Stimulated activated naive B cell treated with anti-CD40 and anti-IgM and Interleukin-4, amounts not matched to agents 10 μg/mL and 1 μg/mL and 100 μg/mL, for 72 hours (primary cell): ENCODE measurements around the gene APAF1.
"Not testable (repeated sequence)": the region's sequence is repeated elsewhere in the genome, so short reads cannot be mapped to it uniquely, and the experiment has no call there.

Experiments used
- ATAC-seq, 2 donors: fragments of 150-1000 bp; cut with Tn5 transposase; replicated peaks; 2 replicates each; pipeline ENCODE4 v1.10.0; 2021; ENCODE audit warnings: moderate library complexity in 1 of 2
- DNase-seq: peaks from one replicate; pipeline ENCODE4 v3.0.0; 2021
- H3K27ac Mint-ChIP-seq: one replicate; pipeline ENCODE4 v1.8.0; 2022; ENCODE audit warnings: mild to moderate bottlenecking, mixed read lengths
- H3K27me3 Mint-ChIP-seq, 2 donors: one replicate each; pipeline ENCODE4 v1.8.0; 2022; ENCODE audit warnings: mixed read lengths in 2 of 2
- H3K36me3 Mint-ChIP-seq, 2 donors: one replicate each; pipeline ENCODE4 v1.8.0; 2022; ENCODE audit warnings: mixed read lengths in 2 of 2, mild to moderate bottlenecking in 1 of 2
- H3K4me1 Mint-ChIP-seq, 2 donors: one replicate each; pipeline ENCODE4 v1.8.0; 2022; ENCODE audit warnings: mixed read lengths in 2 of 2, mild to moderate bottlenecking in 1 of 2
- H3K4me3 Mint-ChIP-seq, 2 donors: one replicate each; pipeline ENCODE4 v1.8.0; 2022; ENCODE audit warnings: mild to moderate bottlenecking in 2 of 2, mixed read lengths in 2 of 2, moderate library complexity in 1 of 2
- H3K9me3 Mint-ChIP-seq, 2 donors: one replicate each; pipeline ENCODE4 v1.8.0; 2022; ENCODE audit warnings: mixed read lengths in 2 of 2, mild to moderate bottlenecking in 1 of 2

Gene APAF1, protein sequence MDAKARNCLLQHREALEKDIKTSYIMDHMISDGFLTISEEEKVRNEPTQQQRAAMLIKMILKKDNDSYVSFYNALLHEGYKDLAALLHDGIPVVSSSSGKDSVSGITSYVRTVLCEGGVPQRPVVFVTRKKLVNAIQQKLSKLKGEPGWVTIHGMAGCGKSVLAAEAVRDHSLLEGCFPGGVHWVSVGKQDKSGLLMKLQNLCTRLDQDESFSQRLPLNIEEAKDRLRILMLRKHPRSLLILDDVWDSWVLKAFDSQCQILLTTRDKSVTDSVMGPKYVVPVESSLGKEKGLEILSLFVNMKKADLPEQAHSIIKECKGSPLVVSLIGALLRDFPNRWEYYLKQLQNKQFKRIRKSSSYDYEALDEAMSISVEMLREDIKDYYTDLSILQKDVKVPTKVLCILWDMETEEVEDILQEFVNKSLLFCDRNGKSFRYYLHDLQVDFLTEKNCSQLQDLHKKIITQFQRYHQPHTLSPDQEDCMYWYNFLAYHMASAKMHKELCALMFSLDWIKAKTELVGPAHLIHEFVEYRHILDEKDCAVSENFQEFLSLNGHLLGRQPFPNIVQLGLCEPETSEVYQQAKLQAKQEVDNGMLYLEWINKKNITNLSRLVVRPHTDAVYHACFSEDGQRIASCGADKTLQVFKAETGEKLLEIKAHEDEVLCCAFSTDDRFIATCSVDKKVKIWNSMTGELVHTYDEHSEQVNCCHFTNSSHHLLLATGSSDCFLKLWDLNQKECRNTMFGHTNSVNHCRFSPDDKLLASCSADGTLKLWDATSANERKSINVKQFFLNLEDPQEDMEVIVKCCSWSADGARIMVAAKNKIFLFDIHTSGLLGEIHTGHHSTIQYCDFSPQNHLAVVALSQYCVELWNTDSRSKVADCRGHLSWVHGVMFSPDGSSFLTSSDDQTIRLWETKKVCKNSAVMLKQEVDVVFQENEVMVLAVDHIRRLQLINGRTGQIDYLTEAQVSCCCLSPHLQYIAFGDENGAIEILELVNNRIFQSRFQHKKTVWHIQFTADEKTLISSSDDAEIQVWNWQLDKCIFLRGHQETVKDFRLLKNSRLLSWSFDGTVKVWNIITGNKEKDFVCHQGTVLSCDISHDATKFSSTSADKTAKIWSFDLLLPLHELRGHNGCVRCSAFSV (N-terminal part only)

GRCh38 chr12:98644712-98645571 lies at the start of gene APAF1, which contains the start of gene IKBIP:
Gene APAF1 (plus strand): TSS chr12:98645290. CDS start chr12:98648360, 3,070 bp downstream.
Gene IKBIP (minus strand): TSS chr12:98644788. CDS start chr12:98644701, 87 bp downstream.
- Mint-ChIP-seq H3K27me3 (no peaks in the 10 kb centered on the region), H3K9me3 (no peaks in the 10 kb centered on the region), H3K4me1 (peaks cover 6 to 12% of the 10 kb centered on the region in 2 donors), H3K36me3 (peaks cover 7 to 11% of the 10 kb centered on the region in 2 donors), H3K27ac (peak within 1 kb of the TSS; percentile 98), H3K4me3 (peak within 1 kb of the TSS; percentile 99 to 100)
- DNase-seq (peak; percentile 97), ATAC-seq (peak; percentile 86 to 92)

GRCh38 chr12:98597313-98597712 lies 47.8 kb upstream of the APAF1 start:
- peaks cover 18 to 29% of the 10 kb centered on the region in 2 donors for H3K36me3 Mint-ChIP-seq
- H3K4me3 Mint-ChIP-seq, DNase-seq, H3K9me3 Mint-ChIP-seq, ATAC-seq, H3K27me3 Mint-ChIP-seq: not testable (repeated sequence)
- H3K27ac Mint-ChIP-seq: peak overlapping the region; percentile 20
- H3K4me1 Mint-ChIP-seq: peaks cover 6 to 28% of the 10 kb centered on the region in 2 donors

DNA sequence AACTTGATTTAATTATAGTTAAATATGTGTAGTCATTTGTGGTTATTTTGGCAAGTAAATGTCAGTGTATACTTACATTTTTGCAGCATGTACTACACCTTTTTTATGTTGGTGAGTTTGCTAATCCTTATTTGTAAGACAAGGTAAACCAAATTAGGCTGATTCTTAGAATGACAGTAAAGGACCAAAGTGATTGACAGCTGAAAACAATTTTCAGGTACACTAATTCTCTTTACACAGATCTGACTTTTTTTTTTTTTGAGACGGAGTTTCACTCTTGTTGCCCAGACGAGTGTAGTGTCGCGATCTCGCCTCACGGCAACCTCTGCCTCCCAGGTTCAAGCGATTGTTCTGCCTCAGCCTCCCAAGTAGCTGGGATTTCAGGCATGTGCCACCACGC lies 43.2 kb upstream of the APAF1 start:
- peak overlapping the region; percentile 47 for H3K27ac Mint-ChIP-seq
- H3K36me3 Mint-ChIP-seq: peaks cover 17 to 21% of the 10 kb centered on the region in 2 donors
- H3K4me1 Mint-ChIP-seq: peaks cover 1 to 2% of the 10 kb centered on the region in 2 donors
- DNase-seq: no peak
- H3K9me3 Mint-ChIP-seq: no peaks in the 10 kb centered on the region
- H3K27me3 Mint-ChIP-seq: no peaks in the 10 kb centered on the region
- no peak for ATAC-seq
- H3K4me3 Mint-ChIP-seq: no peak overlapping the region

DNA sequence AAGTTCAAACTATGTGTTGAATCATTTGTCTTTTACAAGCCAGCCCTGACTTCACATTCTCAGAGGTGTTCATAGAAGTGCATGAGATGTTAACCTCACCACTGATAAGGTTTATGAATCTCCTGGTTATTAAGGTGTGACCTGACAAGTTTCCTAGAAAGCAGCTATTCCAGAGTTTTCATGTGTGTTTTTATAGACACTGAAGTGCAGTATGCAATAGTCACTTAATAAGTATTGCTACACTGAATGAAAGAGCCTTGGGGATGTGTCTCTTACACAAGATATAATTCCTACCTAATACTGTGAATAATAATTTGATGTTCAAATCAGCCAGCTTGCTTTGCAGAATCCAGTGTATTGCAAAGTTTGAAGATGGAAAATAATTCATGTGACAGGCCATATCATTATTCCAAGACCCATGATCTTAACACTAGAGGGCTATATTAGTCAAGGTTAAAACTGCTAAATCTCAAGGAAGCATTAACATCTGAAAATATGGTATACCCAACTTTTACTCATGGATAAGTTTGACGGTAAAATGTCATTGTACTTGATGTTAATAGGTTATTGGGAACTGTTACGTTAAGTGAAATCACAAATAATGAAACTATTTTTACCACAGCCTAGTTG lies 38.6 kb upstream of the APAF1 start:
- Mint-ChIP-seq H3K27ac (no peak overlapping the region), H3K36me3 (peaks cover 13 to 16% of the 10 kb centered on the region in 2 donors), H3K4me1 (peaks cover 6 to 8% of the 10 kb centered on the region in 2 donors), H3K27me3 (no peaks in the 10 kb centered on the region), H3K4me3 (no peak overlapping the region), H3K9me3 (no peaks in the 10 kb centered on the region)
- ATAC-seq (no peak), DNase-seq (no peak)

DNA sequence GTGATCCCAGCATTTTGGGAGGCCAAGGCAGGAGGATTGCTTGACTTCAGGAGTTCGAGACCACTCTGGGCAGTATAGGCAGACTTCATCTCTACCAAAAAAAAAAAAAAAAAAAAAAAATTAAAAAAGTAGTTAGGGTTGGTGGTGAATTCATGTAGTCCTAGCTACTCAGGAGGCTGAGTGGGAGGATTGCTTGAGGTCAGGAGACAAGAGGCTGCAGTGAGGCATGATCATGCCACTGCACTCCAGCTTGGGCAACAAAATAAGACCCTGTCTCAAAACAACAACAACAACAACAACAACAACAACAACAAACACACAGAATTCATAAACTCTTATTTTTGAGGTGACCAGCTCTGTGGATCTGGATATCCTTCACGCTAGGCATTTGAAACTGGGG lies 34.5 kb upstream of the APAF1 start:
- Mint-ChIP-seq H3K27ac (no peak overlapping the region), H3K36me3 (peaks cover 2 to 3% of the 10 kb centered on the region in 2 donors), H3K4me3 (no peak overlapping the region), H3K4me1 (peaks cover 17 to 24% of the 10 kb centered on the region in 2 donors), H3K9me3 (no peaks in the 10 kb centered on the region), H3K27me3 (no peaks in the 10 kb centered on the region)
- DNase-seq: no peak
- no peak for ATAC-seq

DNA sequence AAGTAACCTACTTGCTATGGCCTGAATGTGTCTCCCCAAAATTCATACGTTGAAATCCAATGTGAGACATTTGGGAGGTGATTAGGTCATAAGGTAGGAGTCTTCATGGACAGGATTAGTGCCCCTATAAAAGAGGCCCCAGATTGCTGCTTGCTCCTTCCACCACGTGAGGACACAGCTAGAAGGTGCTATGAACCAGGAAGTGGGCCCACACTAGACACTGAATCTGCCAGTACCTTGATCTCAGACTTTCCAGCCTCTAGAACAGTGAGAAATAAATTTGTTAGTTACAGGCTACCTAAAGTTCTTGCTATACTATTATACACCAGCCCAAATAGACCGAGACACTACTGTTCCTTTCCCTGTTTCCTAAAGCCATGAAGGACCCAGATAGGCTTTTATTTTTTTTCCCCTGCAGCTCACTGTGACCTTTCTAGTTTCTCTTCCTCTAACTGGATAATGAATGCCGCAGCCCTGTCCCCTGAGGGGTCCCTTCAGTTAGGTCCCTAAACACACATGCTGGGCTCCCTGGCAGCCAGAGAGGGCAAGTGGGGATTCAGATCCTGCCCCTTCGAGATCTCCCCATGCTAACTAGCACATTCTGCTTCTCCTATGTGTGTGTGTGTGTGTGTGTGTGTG lies 32.3 kb upstream of the APAF1 start:
- ATAC-seq (peak; percentile 96 to 98), DNase-seq (peak; percentile 49)
- Mint-ChIP-seq H3K4me1 (peaks cover 13 to 16% of the 10 kb centered on the region in 2 donors), H3K9me3 (no peaks in the 10 kb centered on the region), H3K36me3 (peaks cover 4 to 6% of the 10 kb centered on the region in 2 donors), H3K27ac (peak overlapping the region; percentile 94), H3K4me3 (peak overlapping the region in 1 of 2 donors; percentile 63), H3K27me3 (no peaks in the 10 kb centered on the region)

- ATAC-seq (no peak), DNase-seq (no peak)
- peaks cover 3 to 8% of the 10 kb centered on the region in 2 donors for H3K36me3 Mint-ChIP-seq
- no peaks in the 10 kb centered on the region for H3K27me3 Mint-ChIP-seq
- H3K4me1 Mint-ChIP-seq: peaks cover 5 to 9% of the 10 kb centered on the region in 2 donors
- H3K4me3 Mint-ChIP-seq: no peak overlapping the region
- H3K27ac Mint-ChIP-seq: no peak overlapping the region
- H3K9me3 Mint-ChIP-seq: no peaks in the 10 kb centered on the region
Measured at GRCh38 chr12:98618952-98619351, 26.1 kb upstream of the APAF1 start.

- no peak overlapping the region for H3K27ac Mint-ChIP-seq
- no peak overlapping the region for H3K4me3 Mint-ChIP-seq
- DNase-seq (no peak), ATAC-seq (peak in 1 of 2 donors; percentile 27)
- peaks cover 17 to 19% of the 10 kb centered on the region in 2 donors for H3K36me3 Mint-ChIP-seq
- H3K9me3 Mint-ChIP-seq: no peaks in the 10 kb centered on the region
- peaks cover 7 to 21% of the 10 kb centered on the region in 2 donors for H3K4me1 Mint-ChIP-seq
- H3K27me3 Mint-ChIP-seq: no peaks in the 10 kb centered on the region
Measured at GRCh38 chr12:98635657-98636323, 9.3 kb upstream of the APAF1 start.

- no peaks in the 10 kb centered on the region for H3K9me3 Mint-ChIP-seq
- H3K27me3 Mint-ChIP-seq: no peaks in the 10 kb centered on the region
- H3K36me3 Mint-ChIP-seq: peaks cover 16 to 19% of the 10 kb centered on the region in 2 donors
- no peak overlapping the region for H3K4me3 Mint-ChIP-seq
- no peak overlapping the region for H3K27ac Mint-ChIP-seq
- ATAC-seq (no peak), DNase-seq (no peak)
- H3K4me1 Mint-ChIP-seq: peaks cover 8 to 21% of the 10 kb centered on the region in 2 donors
Measured at GRCh38 chr12:98637068-98637467, 8.0 kb upstream of the APAF1 start.

GRCh38 chr12:98638009-98638408 lies 7.1 kb upstream of the APAF1 start:
- Mint-ChIP-seq H3K27ac (peak overlapping the region; percentile 62), H3K4me1 (peaks cover 10 to 21% of the 10 kb centered on the region in 2 donors), H3K36me3 (peaks cover 14 to 17% of the 10 kb centered on the region in 2 donors), H3K4me3 (no peak overlapping the region), H3K27me3 (no peaks in the 10 kb centered on the region), H3K9me3 (no peaks in the 10 kb centered on the region)
- ATAC-seq (no peak), DNase-seq (no peak)

GRCh38 chr12:98639491-98639890 lies 5.6 kb upstream of the APAF1 start:
- peaks cover 10 to 21% of the 10 kb centered on the region in 2 donors for H3K4me1 Mint-ChIP-seq
- H3K9me3 Mint-ChIP-seq: no peaks in the 10 kb centered on the region
- no peaks in the 10 kb centered on the region for H3K27me3 Mint-ChIP-seq
- ATAC-seq (no peak), DNase-seq (no peak)
- H3K4me3 Mint-ChIP-seq: no peak overlapping the region
- H3K36me3 Mint-ChIP-seq: peaks cover 12 to 16% of the 10 kb centered on the region in 2 donors
- H3K27ac Mint-ChIP-seq: no peak overlapping the region

DNA sequence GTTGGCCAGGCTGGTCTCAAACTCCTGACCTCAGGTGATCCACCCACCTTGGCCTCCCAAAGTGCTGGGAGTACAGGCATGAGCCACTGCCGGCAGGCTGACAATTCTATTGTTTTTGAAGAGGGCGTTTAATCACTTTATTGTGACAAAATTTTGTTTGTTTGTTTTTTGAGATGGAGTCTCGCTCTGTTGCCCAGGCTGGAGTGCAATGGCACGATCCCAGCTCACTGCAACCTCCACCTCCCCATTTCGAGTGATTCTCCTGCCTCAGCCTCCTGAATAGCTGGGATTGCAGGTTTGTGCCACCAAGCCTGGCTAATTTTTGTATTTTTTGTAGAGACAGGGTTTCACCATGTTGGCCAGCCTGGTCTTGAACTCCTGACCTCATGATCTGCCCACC lies 2.3 kb upstream of the APAF1 start:
- not testable (repeated sequence) for ATAC-seq, DNase-seq, H3K9me3 Mint-ChIP-seq, H3K36me3 Mint-ChIP-seq, H3K27ac Mint-ChIP-seq, H3K27me3 Mint-ChIP-seq
- Mint-ChIP-seq H3K4me3 (peak overlapping the region; percentile 59 to 100), H3K4me1 (peaks cover 9 to 18% of the 10 kb centered on the region in 2 donors)
